ENCODE data around the gene BORCS6. TPM values are rescaled to one million over a fixed set of nuclear protein-coding genes. Genes with fewer than 3 reads are reported as not detected.

BORCS6 gene
- total and polyA plus RNA-seq, 9 of the 15 experiments (the other 6 are each of a cell fraction or from before 2014, with no cell fraction given), result 0.01 to 7.4 (median 2.3) TPM

- TF ChIP-seq GABPA (tag; conservative IDR thresholded peaks at IDR 0.05; ENCODE audit: low read depth) (no peak; the same call in 1 of the 2 replicates), GATAD2B (IDR thresholded peaks at IDR 0.05; ENCODE audit: borderline replicate concordance) (no peak; the same call in 1 of the 2 replicates), ZNF449 (CRISPR knock-in tag; IDR thresholded peaks at IDR 0.05) (no peak), NR2C1 (IDR thresholded peaks at IDR 0.05) (no peak), NR2C1 (tag; IDR thresholded peaks at IDR 0.05) (no peak), NRF1 (conservative IDR thresholded peaks at IDR 0.05 in 1 of 2, IDR thresholded peaks at IDR 0.05 in 1 of 2) (peak; percentile 88 to 90), HDAC8 (tag; IDR thresholded peaks at IDR 0.05) (no peak), ZNF830 (CRISPR knock-in tag; IDR thresholded peaks at IDR 0.05) (no peak), MYNN (IDR thresholded peaks at IDR 0.05) (no peak), MYNN (CRISPR knock-in tag; IDR thresholded peaks at IDR 0.05) (no peak), ZNF431 (CRISPR knock-in tag; IDR thresholded peaks at IDR 0.05) (0 out of 2 replicates have a peak, but pooled peaks have one; percentile 61), TEAD4 (IDR thresholded peaks at IDR 0.05; ENCODE audit: low read length) (peak; percentile 66; the same call in 1 of the 2 replicates), TEAD4 (CRISPR knock-in tag; IDR thresholded peaks at IDR 0.05; ENCODE audit: borderline replicate concordance) (no peak), ZNF436 (CRISPR knock-in tag; IDR thresholded peaks at IDR 0.05) (no peak), CBX3 (IDR thresholded peaks at IDR 0.05; ENCODE audit: borderline replicate concordance in 1 of 2, low read length in 2 of 2) (no peak; a peak in 1 of 3 replicates), IFI16 (CRISPR knock-in tag; IDR thresholded peaks at IDR 0.05) (no peak), CBX5 (IDR thresholded peaks at IDR 0.05; ENCODE audit: borderline replicate concordance, low read depth) (no peak), TOE1 (IDR thresholded peaks at IDR 0.05; ENCODE audit: borderline replicate concordance) (no peak), TOE1 (CRISPR knock-in tag; IDR thresholded peaks at IDR 0.05; ENCODE audit: borderline replicate concordance, low read depth) (no peak), ELK1 (CRISPR knock-in tag; IDR thresholded peaks at IDR 0.05) (no peak), KDM5B (IDR thresholded peaks at IDR 0.05; ENCODE audit: insufficient replicate concordance, low read depth, low read length) (peak; percentile 49), ESRRA (IDR thresholded peaks at IDR 0.05; ENCODE audit: borderline replicate concordance, low read depth) (peak; percentile 56; the same call in 1 of the 2 replicates), CC2D1A (IDR thresholded peaks at IDR 0.05) (no peak; the same call in 1 of the 2 replicates), NR2F6 (CRISPR knock-in tag; IDR thresholded peaks at IDR 0.05) (no peak), KAT2B (IDR thresholded peaks at IDR 0.05; ENCODE audit: low read depth, low read length) (peak; percentile 59), ZBTB5 (IDR thresholded peaks at IDR 0.05) (no peak), U2AF2 (optimal IDR thresholded peaks at IDR 0.05; ENCODE audit: low read depth, low read length) (no peak)
Measured at GRCh38 chr17:8138672-8139371, 51.2 kb downstream of the BORCS6 start (continued).
